Osteocyte (in vitro differentiated cells): ENCODE data around the gene SLC22A4. TPM values are rescaled to one million over a fixed set of nuclear protein-coding genes. Genes with fewer than 3 reads are reported as not detected.
A peak's percentile ranks its signal among the peaks of the same experiment; 100 is the strongest.

Source experiments
- DNase-seq: peaks from one replicate; pipeline ENCODE4 v3.0.0; 2021; ENCODE audit warnings: mixed read lengths; ENCODE audit not compliant: unreplicated experiment; ENCODE audit errors: extremely low spot score
- H3K27ac Mint-ChIP-seq: one replicate; pipeline ENCODE4 v1.8.0; 2021; ENCODE audit warnings: mild to moderate bottlenecking, mixed read lengths; ENCODE audit not compliant: unreplicated experiment
- H3K27me3 Mint-ChIP-seq: one replicate; pipeline ENCODE4 v1.8.0; 2021; ENCODE audit warnings: mixed read lengths; ENCODE audit not compliant: unreplicated experiment
- H3K36me3 Mint-ChIP-seq: one replicate; pipeline ENCODE4 v1.8.0; 2021; ENCODE audit warnings: mixed read lengths; ENCODE audit not compliant: unreplicated experiment
- H3K4me1 Mint-ChIP-seq: one replicate; pipeline ENCODE4 v1.8.0; 2021; ENCODE audit warnings: mixed read lengths; ENCODE audit not compliant: unreplicated experiment
- H3K4me3 Mint-ChIP-seq: one replicate; pipeline ENCODE4 v1.8.0; 2021; ENCODE audit warnings: mild to moderate bottlenecking, moderate library complexity, mixed read lengths; ENCODE audit not compliant: unreplicated experiment
- H3K9me3 Mint-ChIP-seq: one replicate; pipeline ENCODE4 v1.8.0; 2021; ENCODE audit warnings: mixed read lengths; ENCODE audit not compliant: unreplicated experiment
- CTCF ChIP-seq: fragments of 200-600 bp; sonication (generic); IDR thresholded peaks from 2 replicates; pipeline ENCODE4 v1.5.0; 2021; ENCODE audit warnings: antibody characterized with exemption, mild to moderate bottlenecking, moderate library complexity
- total RNA-seq: library from RNA; stranded (reverse); gene quantifications from 2 replicates; pipeline ENCODE4 v1.2.1, GENCODE V29; 2021

The SLC22A4 gene
- total RNA-seq, 1 donor from 2014 or later: 1.4 TPM

GRCh38 chr5:132260714-132261551, 33.3 kb upstream of the SLC22A4 start:
- no peak overlapping the region for H3K4me3 Mint-ChIP-seq
- TF ChIP-seq CTCF: no peak
- H3K27me3 Mint-ChIP-seq: no peaks in the 10 kb centered on the region
- peaks cover 19% of the 10 kb centered on the region for H3K36me3 Mint-ChIP-seq
- DNase-seq: peak; percentile 54
- no peaks in the 10 kb centered on the region for H3K9me3 Mint-ChIP-seq
- peaks cover 54% of the 10 kb centered on the region for H3K4me1 Mint-ChIP-seq
- H3K27ac Mint-ChIP-seq: peak overlapping the region; percentile 97

- no peak overlapping the region for H3K4me3 Mint-ChIP-seq
- H3K27me3 Mint-ChIP-seq: no peaks in the 10 kb centered on the region
- peak overlapping the region; percentile 29 for H3K27ac Mint-ChIP-seq
- peaks cover 22% of the 10 kb centered on the region for H3K36me3 Mint-ChIP-seq
- peak; percentile 60 for DNase-seq
- H3K4me1 Mint-ChIP-seq: peaks cover 54% of the 10 kb centered on the region
- no peaks in the 10 kb centered on the region for H3K9me3 Mint-ChIP-seq
- no peak for TF ChIP-seq CTCF
These were observed 32.0 kb upstream of the SLC22A4 start for GRCh38 chr5:132261881-132262845.

- Mint-ChIP-seq H3K36me3 (peaks cover 25% of the 10 kb centered on the region), H3K4me1 (peaks cover 56% of the 10 kb centered on the region), H3K9me3 (no peaks in the 10 kb centered on the region), H3K4me3 (no peak overlapping the region), H3K27ac (peak overlapping the region; percentile 34), H3K27me3 (no peaks in the 10 kb centered on the region)
- DNase-seq: peak; percentile 36
- no peak for TF ChIP-seq CTCF
These were observed 31.2 kb upstream of the SLC22A4 start for GRCh38 chr5:132262882-132263547.

GRCh38 chr5:132263548-132264261, 30.5 kb upstream of the SLC22A4 start:
- Mint-ChIP-seq H3K4me3 (no peak overlapping the region), H3K4me1 (peaks cover 56% of the 10 kb centered on the region), H3K27ac (peak overlapping the region; percentile 96), H3K36me3 (peaks cover 25% of the 10 kb centered on the region), H3K27me3 (no peaks in the 10 kb centered on the region), H3K9me3 (no peaks in the 10 kb centered on the region)
- peak; percentile 49 for DNase-seq
- no peak for TF ChIP-seq CTCF
